Fibroblast of skin of left quadriceps (primary cell): ENCODE data around the gene DEDD.
"Not testable (repeated sequence)": the region's sequence is repeated elsewhere in the genome, so short reads cannot be mapped to it uniquely, and the experiment has no call there.

Experiments
- DNase-seq, 2 experiments: peaks; one replicate each; pipeline ENCODE4 v3.0.0-alpha.2; 2013; ENCODE audit warnings: low read depth in 2 of 2

DEDD gene

GRCh38 chr1:161122967-161123366 is 9.5 kb downstream of the DEDD start:
- no peak for DNase-seq

- DNase-seq = no peak
Measured at GRCh38 chr1:161121834-161122233, 10.6 kb downstream of the DEDD start.

- DNase-seq = no peak
Measured at GRCh38 chr1:161121042-161121650, 11.3 kb downstream of the DEDD start.

GRCh38 chr1:161119092-161119903 is 13.2 kb downstream of the DEDD start:
- DNase-seq = peak in 1 of 2 experiments; percentile 38

GRCh38 chr1:161117759-161118581 is 14.5 kb downstream of the DEDD start, which contains the start of the genes NIT1 and PFDN2:
TSS of gene NIT1 (plus strand) at chr1:161118105. CDS start at chr1:161118177, 72 bp downstream.
TSS of gene PFDN2 (minus strand) at chr1:161118037. CDS start at chr1:161118026, 11 bp downstream.
- peak; percentile 38 to 39 for DNase-seq

GRCh38 chr1:161115961-161116360 is 16.5 kb downstream of the DEDD start:
- DNase-seq = not testable (repeated sequence)

GRCh38 chr1:161115132-161115711 is 17.2 kb downstream of the DEDD start:
- DNase-seq = peak; percentile 50 to 55

GRCh38 chr1:161114556-161114955 is 17.9 kb downstream of the DEDD start:
- DNase-seq = no peak

GRCh38 chr1:161113915-161114314 is 18.6 kb downstream of the DEDD start:
- no peak for DNase-seq

GRCh38 chr1:161111527-161111926 is 20.9 kb downstream of the DEDD start:
- DNase-seq = no peak

GRCh38 chr1:161111117-161111516 is 21.4 kb downstream of the DEDD start:
- no peak for DNase-seq

GRCh38 chr1:161106431-161106830 is 26.0 kb downstream of the DEDD start:
- no peak for DNase-seq

- no peak for DNase-seq
Measured at GRCh38 chr1:161100556-161100955, 31.9 kb downstream of the DEDD start.

GRCh38 chr1:161099090-161099802 is 33.2 kb downstream of the DEDD start:
- no peak for DNase-seq

- peak in 1 of 2 experiments; percentile 28 for DNase-seq
Measured at GRCh38 chr1:161098210-161099068, 34.0 kb downstream of the DEDD start, which contains the start of gene KLHDC9. TSS of gene KLHDC9 (plus strand) at chr1:161098361. CDS start at chr1:161098536, 175 bp downstream.

GRCh38 chr1:161096530-161096929 is 35.9 kb downstream of the DEDD start:
- DNase-seq = no peak

- DNase-seq = no peak
Measured at GRCh38 chr1:161096015-161096414, 36.5 kb downstream of the DEDD start.

- DNase-seq = no peak
Measured at GRCh38 chr1:161095230-161095629, 37.2 kb downstream of the DEDD start.

GRCh38 chr1:161094481-161094880 is 38.0 kb downstream of the DEDD start:
- no peak for DNase-seq

GRCh38 chr1:161092621-161093028 is 39.8 kb downstream of the DEDD start:
- no peak for DNase-seq
